AG04450 (cell line): ENCODE measurements around the gene GNAI1. TPM values are rescaled to one million over a fixed set of nuclear protein-coding genes. Genes with fewer than 3 reads are reported as not detected.

ENCODE experiments used
- CTCF ChIA-PET: fragments of 300-600, 350-600 bp; formaldehyde crosslinking; extraction: SDS; loops from one replicate; lab custom pipeline; 2022; ENCODE audit warnings: antibody characterized with exemption, inconsistent platforms; lab: Charles Lee
- POLR2A ChIA-PET: fragments of 350-600 bp; formaldehyde crosslinking; extraction: SDS; loops from one replicate; lab custom pipeline; 2021; ENCODE audit warnings: antibody characterized with exemption, inconsistent platforms; lab: Yijun Ruan, JAX
- DNase-seq: peaks from one replicate; pipeline ENCODE4 v3.0.0-alpha.2; 2011; ENCODE audit warnings: low read depth, low spot score
- H3K27ac ChIP-seq: one replicate; pipeline ENCODE4 v1.5.1; 2012; ENCODE audit warnings: low read depth, low read length, control low read depth
- H3K27me3 ChIP-seq: one replicate; pipeline ENCODE4 v1.6.0; 2012; ENCODE audit warnings: low read length; ENCODE audit not compliant: control insufficient read depth, insufficient read depth
- H3K4me3 ChIP-seq: 2 replicates; pipeline ENCODE4 v1.5.1; 2011; ENCODE audit warnings: mild to moderate bottlenecking, low read depth, low read length, control low read depth
- H3K9me3 ChIP-seq: 2 replicates; pipeline ENCODE4 v1.5.1; 2012; ENCODE audit warnings: low read length; ENCODE audit not compliant: control insufficient read depth, insufficient read depth
- polyA plus RNA-seq: library from polyadenylated mRNA; depleted of rRNA; stranded (reverse); fragments of >200 nt; gene quantifications from 2 replicates; pipeline ENCODE4 v1.2.3, GENCODE V29; 2011
- TF ChIP-seq, protein P1 (sequence below): IDR thresholded peaks from 2 replicates; pipeline ENCODE4 v1.5.1; 2011; ENCODE audit warnings: low read depth, low read length, control low read depth, inconsistent platforms

GNAI1 gene
- polyA plus RNA-seq, 1 experiment, result 56.2 TPM

DNA sequence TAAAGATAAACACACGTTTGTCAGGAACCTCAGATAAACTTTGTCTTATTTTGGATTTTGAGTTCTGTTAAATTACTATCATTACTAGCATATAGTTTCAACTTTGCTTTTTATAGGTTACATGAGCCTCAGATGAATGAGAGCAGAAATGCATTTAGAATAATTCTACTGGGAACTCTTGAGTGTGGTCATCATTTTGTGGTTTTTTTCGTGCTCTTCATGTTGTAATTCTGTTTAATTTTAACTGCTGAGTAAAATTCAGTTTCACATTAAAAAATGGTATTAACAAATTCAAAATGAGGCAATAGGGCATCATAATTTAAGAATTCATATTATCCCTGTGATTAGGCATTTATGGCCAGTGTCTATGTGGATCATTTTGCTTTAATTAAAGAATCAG is 72.9 kb downstream of the GNAI1 start:
- Histone ChIP-seq H3K27ac (no peak overlapping the region), H3K27me3 (no peaks in the 10 kb centered on the region), H3K9me3 (no peaks in the 10 kb centered on the region), H3K4me3 (no peak overlapping the region)
- TF ChIP-seq, protein P1, sequence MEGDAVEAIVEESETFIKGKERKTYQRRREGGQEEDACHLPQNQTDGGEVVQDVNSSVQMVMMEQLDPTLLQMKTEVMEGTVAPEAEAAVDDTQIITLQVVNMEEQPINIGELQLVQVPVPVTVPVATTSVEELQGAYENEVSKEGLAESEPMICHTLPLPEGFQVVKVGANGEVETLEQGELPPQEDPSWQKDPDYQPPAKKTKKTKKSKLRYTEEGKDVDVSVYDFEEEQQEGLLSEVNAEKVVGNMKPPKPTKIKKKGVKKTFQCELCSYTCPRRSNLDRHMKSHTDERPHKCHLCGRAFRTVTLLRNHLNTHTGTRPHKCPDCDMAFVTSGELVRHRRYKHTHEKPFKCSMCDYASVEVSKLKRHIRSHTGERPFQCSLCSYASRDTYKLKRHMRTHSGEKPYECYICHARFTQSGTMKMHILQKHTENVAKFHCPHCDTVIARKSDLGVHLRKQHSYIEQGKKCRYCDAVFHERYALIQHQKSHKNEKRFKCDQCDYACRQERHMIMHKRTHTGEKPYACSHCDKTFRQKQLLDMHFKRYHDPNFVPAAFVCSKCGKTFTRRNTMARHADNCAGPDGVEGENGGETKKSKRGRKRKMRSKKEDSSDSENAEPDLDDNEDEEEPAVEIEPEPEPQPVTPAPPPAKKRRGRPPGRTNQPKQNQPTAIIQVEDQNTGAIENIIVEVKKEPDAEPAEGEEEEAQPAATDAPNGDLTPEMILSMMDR, result no peak
- ChIA-PET POLR2A (no interaction called here), CTCF (no interaction called here)
- DNase-seq, result no peak

DNA sequence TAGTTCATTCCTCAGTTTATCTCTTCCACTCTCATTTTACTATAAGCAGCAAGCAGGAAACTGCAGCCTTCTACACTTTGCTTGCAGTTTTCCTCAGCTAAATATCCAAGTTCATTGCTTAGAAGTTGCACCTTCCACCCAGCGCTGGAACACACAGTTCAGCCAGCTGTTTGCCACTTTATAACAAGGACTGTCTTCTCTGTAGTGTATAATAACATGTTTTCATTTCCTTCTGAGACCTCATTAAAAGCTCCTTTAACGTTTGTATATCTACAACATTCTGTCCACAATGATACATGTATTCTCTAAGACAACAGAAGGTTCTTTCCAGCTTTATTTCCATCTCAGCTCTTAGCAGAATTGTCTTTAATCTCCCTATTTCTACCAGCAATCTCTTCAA is 74.1 kb downstream of the GNAI1 start:
- POLR2A ChIA-PET, result no interaction called here
- TF ChIP-seq, protein P1, result no peak
- no peak for DNase-seq
- H3K27me3 ChIP-seq, result no peaks in the 10 kb centered on the region
- H3K9me3 ChIP-seq, result no peaks in the 10 kb centered on the region
- CTCF ChIA-PET, result interaction anchor here (0.8 to 1.0 kb wide), 2 partner anchors 75 to 184 kb away, joined by 3 read pairs; no protein-coding TSS in a partner anchor
- no peak overlapping the region for H3K4me3 ChIP-seq
- H3K27ac ChIP-seq, result no peak overlapping the region

GRCh38 chr7:80210400-80210799 is 75.8 kb downstream of the GNAI1 start:
- DNase-seq, result no peak
- ChIA-PET POLR2A (interaction anchor here (0.7 kb wide), 1 partner anchor 45 kb away, joined by 3 read pairs; no protein-coding TSS in a partner anchor), CTCF (no interaction called here)
- Histone ChIP-seq H3K9me3 (no peaks in the 10 kb centered on the region), H3K4me3 (no peak overlapping the region), H3K27me3 (no peaks in the 10 kb centered on the region), H3K27ac (no peak overlapping the region)
- TF ChIP-seq, protein P1, result no peak

DNA sequence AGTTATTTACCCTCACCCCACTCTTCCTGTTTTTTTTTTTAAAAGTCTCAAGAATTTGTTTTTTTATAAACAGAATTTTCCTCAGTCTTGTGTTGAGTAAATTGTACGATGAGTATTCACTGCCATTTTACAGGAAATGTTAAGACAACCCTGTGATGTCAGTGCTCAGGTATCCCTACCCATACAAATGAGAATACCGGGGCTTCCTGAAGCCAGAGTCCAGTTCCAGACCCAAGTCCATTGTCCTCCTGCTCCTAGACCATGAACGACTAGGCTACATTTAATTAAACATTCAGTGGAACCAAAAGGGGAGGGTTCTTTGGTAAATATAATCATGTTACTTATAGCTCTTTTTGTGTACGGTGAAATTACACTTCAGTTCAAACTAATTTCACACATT is 79.2 kb downstream of the GNAI1 start:
- H3K4me3 ChIP-seq, result no peak overlapping the region
- TF ChIP-seq, protein P1, result no peak
- CTCF ChIA-PET, result no interaction called here
- H3K27ac ChIP-seq, result no peak overlapping the region
- H3K9me3 ChIP-seq, result no peaks in the 10 kb centered on the region
- no peak for DNase-seq
- POLR2A ChIA-PET, result no interaction called here
- no peaks in the 10 kb centered on the region for H3K27me3 ChIP-seq

- H3K27ac ChIP-seq, result no peak overlapping the region
- no peak overlapping the region for H3K4me3 ChIP-seq
- no peak for DNase-seq
- POLR2A ChIA-PET, result no interaction called here
- H3K9me3 ChIP-seq, result no peaks in the 10 kb centered on the region
- TF ChIP-seq, protein P1, result no peak
- H3K27me3 ChIP-seq, result no peaks in the 10 kb centered on the region
- CTCF ChIA-PET, result no interaction called here
Observed at GRCh38 chr7:80215734-80216133, 81.1 kb downstream of the GNAI1 start.
